GM23338 (cell line): ENCODE data around the gene ETV5. TPM values are rescaled to one million over a fixed set of nuclear protein-coding genes. Genes with fewer than 3 reads are reported as not detected.

Source experiments
- ATAC-seq: fragments of 200-7000 bp; cut with Tn5 transposase; 3 replicates; pipeline ENCODE4 v1.9.1; 2020
- DNase-seq: peaks from one replicate; pipeline ENCODE4 v3.0.0-alpha.2; 2015; ENCODE audit warnings: low spot score
- H2AFZ ChIP-seq: fragments of 200-600 bp; sonication (generic); 2 replicates; pipeline ENCODE4 v1.8.0; 2016; ENCODE audit warnings: antibody characterized with exemption, mild to moderate bottlenecking, moderate library complexity
- H3F3A ChIP-seq: fragments of 200-600 bp; sonication (generic); replicated peaks from 2 replicates; pipeline ENCODE4 v1.8.0; 2017; ENCODE audit warnings: antibody characterized with exemption, mixed run types, low read depth
- H3K27ac ChIP-seq: fragments of 200-600 bp; sonication (generic); 2 replicates; pipeline ENCODE4 v1.6.1; 2016; ENCODE audit warnings: low read depth
- H3K27me3 ChIP-seq: fragments of 200-600 bp; sonication (generic); 2 replicates; pipeline ENCODE4 v1.8.0; 2016; ENCODE audit warnings: mild to moderate bottlenecking, mixed run types, moderate library complexity; ENCODE audit not compliant: insufficient read depth
- H3K36me3 ChIP-seq: fragments of 200-600 bp; sonication (generic); 2 replicates; pipeline ENCODE4 v1.8.0; 2016; ENCODE audit warnings: mild to moderate bottlenecking; ENCODE audit not compliant: insufficient read depth
- H3K4me1 ChIP-seq: fragments of 200-600 bp; sonication (generic); 2 replicates; pipeline ENCODE4 v1.8.0; 2016; ENCODE audit warnings: mild to moderate bottlenecking, moderate library complexity; ENCODE audit not compliant: insufficient read depth
- H3K4me2 ChIP-seq: fragments of 200-600 bp; sonication (generic); 2 replicates; pipeline ENCODE4 v1.7.1; 2017; ENCODE audit warnings: mixed run types
- H3K4me3 ChIP-seq: fragments of 200-600 bp; sonication (generic); 2 replicates; pipeline ENCODE4 v1.6.1; 2016; ENCODE audit warnings: mixed run types
- H3K79me2 ChIP-seq: fragments of 200-600 bp; sonication (generic); replicated peaks from 2 replicates; pipeline ENCODE4 v1.8.0; 2017; ENCODE audit warnings: mild to moderate bottlenecking; ENCODE audit not compliant: insufficient read depth
- H3K9me2 ChIP-seq: fragments of 200-600 bp; sonication (generic); 2 replicates; pipeline ENCODE4 v1.8.0; 2017; ENCODE audit not compliant: insufficient read depth
- H4K20me1 ChIP-seq: fragments of 200-600 bp; sonication (generic); replicated peaks from 2 replicates; pipeline ENCODE4 v1.8.0; 2017; ENCODE audit warnings: mild to moderate bottlenecking; ENCODE audit not compliant: insufficient read depth
- H3K27ac Mint-ChIP-seq: 2 replicates; pipeline ENCODE4 v1.8.0; 2020; ENCODE audit warnings: inconsistent platforms, mild to moderate bottlenecking, moderate library complexity, mixed read lengths
- H3K27me3 Mint-ChIP-seq: 3 replicates; pipeline ENCODE4 v1.8.0; 2022; ENCODE audit warnings: low read depth, mild to moderate bottlenecking, moderate library complexity, mixed read lengths, inconsistent platforms; ENCODE audit not compliant: insufficient read depth, poor library complexity
- H3K36me3 Mint-ChIP-seq: 3 replicates; pipeline ENCODE4 v1.8.0; 2021; ENCODE audit warnings: low read depth, mild to moderate bottlenecking, inconsistent platforms, moderate library complexity, mixed read lengths
- H3K4me1 Mint-ChIP-seq: 3 replicates; pipeline ENCODE4 v1.8.0; 2020; ENCODE audit warnings: mild to moderate bottlenecking, inconsistent platforms, mixed read lengths
- H3K4me3 Mint-ChIP-seq: 3 replicates; pipeline ENCODE4 v1.8.0; 2021; ENCODE audit warnings: moderate library complexity, mild to moderate bottlenecking, inconsistent platforms, mixed read lengths
- H3K9me3 Mint-ChIP-seq: 3 replicates; pipeline ENCODE4 v1.8.0; 2020; ENCODE audit warnings: moderate library complexity, mild to moderate bottlenecking, inconsistent platforms, mixed read lengths
- CREB1 ChIP-seq: fragments of 250-450 bp; sonication (Bioruptor Pico); IDR thresholded peaks from 2 replicates; pipeline ENCODE4 v1.5.0; 2020; ENCODE audit warnings: low read depth, mild to moderate bottlenecking, moderate library complexity
- CTCF ChIP-seq, 2 experiments: fragments of 200-600 bp in 1 of 2; sonication (generic) in 1 of 2; conservative IDR thresholded peaks; 2 replicates each; pipeline versions ENCODE4 v1.5.1 to v1.6.1; 2016 to 2017; ENCODE audit warnings: antibody characterized with exemption in 2 of 2, low read depth in 2 of 2, mild to moderate bottlenecking in 2 of 2, moderate library complexity in 1 of 2
- EZH2phosphoT487 ChIP-seq: fragments of 200-600 bp; sonication (generic); IDR thresholded peaks from one replicate; pipeline ENCODE4 v1.8.1; 2018; ENCODE audit warnings: antibody characterized with exemption; ENCODE audit not compliant: unreplicated experiment
- JUNB ChIP-seq: IDR thresholded peaks from one replicate; pipeline ENCODE4 v1.6.1; 2016; ENCODE audit warnings: antibody characterized with exemption; ENCODE audit not compliant: unreplicated experiment
- STAT1 ChIP-seq: IDR thresholded peaks from one replicate; pipeline ENCODE4 v1.6.1; 2016; ENCODE audit warnings: antibody characterized with exemption; ENCODE audit not compliant: unreplicated experiment
- ZNF114 ChIP-seq: fragments of 250-450 bp; sonication (Bioruptor Pico); IDR thresholded peaks from 2 replicates; pipeline ENCODE4 v1.5.0; 2020; ENCODE audit warnings: mild to moderate bottlenecking, moderate library complexity
- ZNF331 ChIP-seq: fragments of 250-450 bp; sonication (Bioruptor Pico); IDR thresholded peaks from 2 replicates; pipeline ENCODE4 v1.5.0; 2020; ENCODE audit warnings: low read depth, mild to moderate bottlenecking, moderate library complexity
- ZNF462 ChIP-seq: fragments of 250-450 bp; sonication (Bioruptor Pico); IDR thresholded peaks from 2 replicates; pipeline ENCODE4 v1.5.0; 2020; ENCODE audit warnings: mild to moderate bottlenecking, moderate library complexity
- polyA plus RNA-seq: library from polyadenylated mRNA; unstranded; fragments of >200 nt; fragmentation: Nextera tagmentation; extraction: Ambion mirVana; gene quantifications from 2 replicates; pipeline ENCODE4 v1.2.1, GENCODE V29; 2016
- total RNA-seq: library from RNA; depleted of rRNA; stranded (reverse); fragments of >200 nt; shearing (Covaris generic); gene quantifications from 2 replicates; pipeline ENCODE4 v1.2.3, GENCODE V29; 2014
- TF ChIP-seq, protein P1 (sequence below): IDR thresholded peaks from one replicate; pipeline ENCODE4 v1.6.1; 2018; ENCODE audit warnings: antibody characterized with exemption; ENCODE audit not compliant: unreplicated experiment

Gene ETV5
- total and polyA plus RNA-seq, 2 experiments from 2014 or later: 33.5 to 57.1 TPM

DNA sequence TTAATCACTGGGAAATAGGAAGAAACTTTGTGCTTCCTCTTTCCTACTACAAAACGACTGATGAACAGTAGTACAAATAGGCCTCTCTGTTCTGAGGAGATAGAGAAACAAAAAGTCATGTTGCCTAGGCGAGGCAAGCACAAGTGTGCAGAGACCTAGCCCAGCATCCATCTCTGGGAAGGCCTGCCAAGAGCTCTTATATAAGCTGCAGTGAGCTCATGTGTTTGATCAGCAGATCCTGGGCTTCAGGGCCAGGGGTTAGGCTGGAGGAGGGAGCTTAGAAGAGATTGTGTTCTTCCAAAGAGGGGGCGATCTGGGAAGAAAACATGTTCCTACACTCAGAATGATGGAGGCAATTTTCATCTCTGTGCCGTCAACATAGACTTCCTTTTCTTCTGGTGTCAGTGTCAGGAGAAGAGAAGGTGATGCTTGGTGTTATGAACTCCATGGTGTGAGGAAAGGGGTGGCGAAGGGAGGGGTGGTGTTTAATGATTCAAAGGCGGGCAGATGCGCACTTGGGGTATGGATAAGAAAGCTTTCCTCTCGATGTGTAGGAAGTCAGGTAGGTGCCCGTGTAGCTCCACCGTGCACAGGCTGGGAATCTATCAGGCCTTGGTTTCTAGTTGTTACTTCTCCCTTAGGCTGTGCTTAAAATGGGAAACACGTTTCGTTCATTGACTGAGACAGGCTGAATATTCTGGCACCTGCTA is 29.5 kb upstream of the ETV5 start:
- Histone ChIP-seq H3F3A (no peaks in the 10 kb centered on the region), H3K9me2 (no peaks in the 10 kb centered on the region), H2AFZ (no peak overlapping the region), H3K4me3 (no peak overlapping the region), H3K27me3 (no peaks in the 10 kb centered on the region), H3K4me1 (peaks cover 6% of the 10 kb centered on the region; the same call in 1 of the 2 replicates), H3K36me3 (no peaks in the 10 kb centered on the region), H3K27ac (no peak overlapping the region), H3K4me2 (no peak overlapping the region), H4K20me1 (no peaks in the 10 kb centered on the region), H3K79me2 (no peaks in the 10 kb centered on the region)
- Mint-ChIP-seq H3K36me3 (no peaks in the 10 kb centered on the region), H3K4me1 (peaks cover 13% of the 10 kb centered on the region), H3K27ac (no peak overlapping the region), H3K27me3 (peaks cover 4% of the 10 kb centered on the region), H3K9me3 (no peaks in the 10 kb centered on the region), H3K4me3 (no peak overlapping the region)
- no peak for ATAC-seq
- TF ChIP-seq ZNF114 (no peak), JUNB (no peak), EZH2phosphoT487 (no peak), ZNF462 (no peak), STAT1 (no peak), CREB1 (CRISPR knock-in tag) (no peak), CTCF (conservative IDR thresholded peaks at IDR 0.05; ENCODE audit: low read depth in 2 of 2) (no peak), ZNF331 (CRISPR knock-in tag) (no peak)
- TF ChIP-seq, protein P1, sequence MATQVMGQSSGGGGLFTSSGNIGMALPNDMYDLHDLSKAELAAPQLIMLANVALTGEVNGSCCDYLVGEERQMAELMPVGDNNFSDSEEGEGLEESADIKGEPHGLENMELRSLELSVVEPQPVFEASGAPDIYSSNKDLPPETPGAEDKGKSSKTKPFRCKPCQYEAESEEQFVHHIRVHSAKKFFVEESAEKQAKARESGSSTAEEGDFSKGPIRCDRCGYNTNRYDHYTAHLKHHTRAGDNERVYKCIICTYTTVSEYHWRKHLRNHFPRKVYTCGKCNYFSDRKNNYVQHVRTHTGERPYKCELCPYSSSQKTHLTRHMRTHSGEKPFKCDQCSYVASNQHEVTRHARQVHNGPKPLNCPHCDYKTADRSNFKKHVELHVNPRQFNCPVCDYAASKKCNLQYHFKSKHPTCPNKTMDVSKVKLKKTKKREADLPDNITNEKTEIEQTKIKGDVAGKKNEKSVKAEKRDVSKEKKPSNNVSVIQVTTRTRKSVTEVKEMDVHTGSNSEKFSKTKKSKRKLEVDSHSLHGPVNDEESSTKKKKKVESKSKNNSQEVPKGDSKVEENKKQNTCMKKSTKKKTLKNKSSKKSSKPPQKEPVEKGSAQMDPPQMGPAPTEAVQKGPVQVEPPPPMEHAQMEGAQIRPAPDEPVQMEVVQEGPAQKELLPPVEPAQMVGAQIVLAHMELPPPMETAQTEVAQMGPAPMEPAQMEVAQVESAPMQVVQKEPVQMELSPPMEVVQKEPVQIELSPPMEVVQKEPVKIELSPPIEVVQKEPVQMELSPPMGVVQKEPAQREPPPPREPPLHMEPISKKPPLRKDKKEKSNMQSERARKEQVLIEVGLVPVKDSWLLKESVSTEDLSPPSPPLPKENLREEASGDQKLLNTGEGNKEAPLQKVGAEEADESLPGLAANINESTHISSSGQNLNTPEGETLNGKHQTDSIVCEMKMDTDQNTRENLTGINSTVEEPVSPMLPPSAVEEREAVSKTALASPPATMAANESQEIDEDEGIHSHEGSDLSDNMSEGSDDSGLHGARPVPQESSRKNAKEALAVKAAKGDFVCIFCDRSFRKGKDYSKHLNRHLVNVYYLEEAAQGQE: no peak
- DNase-seq: no peak
